SU-DHL-6 (cell line): ENCODE data around the gene HK1.

Experiments used
- H2AFZ ChIP-seq: fragments of 200-600 bp; sonication (generic); 2 replicates; pipeline ENCODE4 v1.6.1; 2014; ENCODE audit warnings: low read depth, mild to moderate bottlenecking, moderate library complexity, mixed read lengths, antibody characterized with exemption, low read length; ENCODE audit not compliant: severe bottlenecking
- H3F3A ChIP-seq: fragments of 200-600 bp; shearing (Covaris generic); 2 replicates; pipeline ENCODE4 v1.6.0; 2016; ENCODE audit warnings: antibody characterized with exemption, mild to moderate bottlenecking; ENCODE audit not compliant: insufficient read depth
- H3K27ac ChIP-seq: fragments of 200-600 bp; sonication (generic); 2 replicates; pipeline ENCODE4 v1.5.1; 2016; ENCODE audit warnings: low read depth, mild to moderate bottlenecking, low read length, moderate library complexity, mixed read lengths
- H3K27me3 ChIP-seq: fragments of 200-600 bp; sonication (generic), shearing (Covaris generic); 2 replicates; pipeline ENCODE4 v1.6.0; 2014; ENCODE audit warnings: mild to moderate bottlenecking, low read length
- H3K36me3 ChIP-seq: fragments of 200-600 bp; sonication (generic); 2 replicates; pipeline ENCODE4 v1.6.1; 2014; ENCODE audit warnings: mild to moderate bottlenecking, low read length, mixed read lengths
- H3K4me2 ChIP-seq: fragments of 300-600, 200-600 bp; shearing (Covaris generic), sonication (generic); 2 replicates; pipeline ENCODE4 v1.6.0; 2014; ENCODE audit warnings: low read length, low read depth, mild to moderate bottlenecking; ENCODE audit not compliant: poor library complexity, severe bottlenecking
- H3K4me3 ChIP-seq: fragments of 200-600 bp; sonication (generic); 2 replicates; pipeline ENCODE4 v1.5.1; 2014; ENCODE audit warnings: antibody characterized with exemption, low read length, mild to moderate bottlenecking, mixed read lengths; ENCODE audit not compliant: insufficient read depth, poor library complexity, severe bottlenecking
- H3K79me2 ChIP-seq: fragments of 200-600 bp; sonication (generic); 2 replicates; pipeline ENCODE4 v1.6.1; 2014; ENCODE audit warnings: mild to moderate bottlenecking, low read length, moderate library complexity; ENCODE audit not compliant: insufficient read depth
- H3K9ac ChIP-seq: fragments of 200-600 bp; sonication (generic); 2 replicates; pipeline ENCODE4 v1.7.0; 2014; ENCODE audit warnings: mild to moderate bottlenecking, low read length
- H3K9me2 ChIP-seq: fragments of 200-600 bp; sonication (generic); replicated peaks from 2 replicates; pipeline ENCODE4 v1.6.1; 2014; ENCODE audit warnings: low read length; ENCODE audit not compliant: insufficient read depth
- H3K9me3 ChIP-seq: fragments of 200-600 bp; sonication (generic); 2 replicates; pipeline ENCODE4 v1.6.1; 2014; ENCODE audit warnings: low read length, mixed read lengths; ENCODE audit not compliant: insufficient read depth
- H4K20me1 ChIP-seq: fragments of 200-600 bp; sonication (generic); 2 replicates; pipeline ENCODE4 v1.6.1; 2014; ENCODE audit warnings: low read depth, mild to moderate bottlenecking, antibody characterized with exemption, low read length, moderate library complexity, mixed read lengths
- EZH2phosphoT487 ChIP-seq: fragments of 200-600 bp; sonication (generic), shearing (Covaris generic); conservative IDR thresholded peaks from 2 replicates; pipeline ENCODE4 v1.6.1; 2018; ENCODE audit warnings: mild to moderate bottlenecking, antibody characterized with exemption, low read length, moderate library complexity, mixed read lengths
- TF ChIP-seq, protein P1 (sequence below): fragments of 200-600 bp; sonication (generic); IDR thresholded peaks from one replicate; pipeline ENCODE4 v1.5.1; 2017; ENCODE audit warnings: antibody characterized with exemption, mild to moderate bottlenecking, low read length, moderate library complexity; ENCODE audit not compliant: insufficient read depth, poor library complexity, severe bottlenecking

Gene HK1

DNA sequence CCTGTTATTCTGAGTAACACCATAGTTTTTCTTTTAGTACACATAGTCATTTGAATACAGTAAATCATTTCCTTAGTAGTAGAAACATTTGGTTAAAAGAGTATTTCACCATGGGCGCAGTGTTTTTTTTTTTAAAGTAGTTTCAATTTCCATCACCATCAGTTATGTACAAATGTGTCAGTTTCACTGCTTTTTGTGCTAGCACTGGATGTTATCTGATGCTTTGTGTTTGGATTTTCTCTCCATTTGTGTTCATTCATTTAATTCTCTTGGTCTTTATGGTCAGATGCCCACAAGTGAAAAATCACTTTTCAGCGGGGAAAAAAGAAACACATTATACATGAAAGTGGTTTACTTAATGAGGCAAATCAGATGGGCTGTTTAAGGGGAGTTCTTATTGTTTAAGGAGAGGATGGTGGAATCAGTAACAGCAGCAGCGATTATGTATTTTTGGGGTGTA, 16.0 kb upstream of the HK1 start:
- H3K9ac ChIP-seq: no peak overlapping the region
- no peak overlapping the region for H3K4me3 ChIP-seq
- no peaks in the 10 kb centered on the region for H3K9me3 ChIP-seq
- H3K9me2 ChIP-seq: no peaks in the 10 kb centered on the region
- no peak overlapping the region for H3K27ac ChIP-seq
- H3K4me2 ChIP-seq: no peak overlapping the region
- no peaks in the 10 kb centered on the region for H3K79me2 ChIP-seq
- no peaks in the 10 kb centered on the region for H3K36me3 ChIP-seq
- H3K27me3 ChIP-seq: no peaks in the 10 kb centered on the region
- H3F3A ChIP-seq: no peaks in the 10 kb centered on the region
- no peak overlapping the region for H2AFZ ChIP-seq
- no peak for TF ChIP-seq EZH2phosphoT487
- TF ChIP-seq, protein P1, sequence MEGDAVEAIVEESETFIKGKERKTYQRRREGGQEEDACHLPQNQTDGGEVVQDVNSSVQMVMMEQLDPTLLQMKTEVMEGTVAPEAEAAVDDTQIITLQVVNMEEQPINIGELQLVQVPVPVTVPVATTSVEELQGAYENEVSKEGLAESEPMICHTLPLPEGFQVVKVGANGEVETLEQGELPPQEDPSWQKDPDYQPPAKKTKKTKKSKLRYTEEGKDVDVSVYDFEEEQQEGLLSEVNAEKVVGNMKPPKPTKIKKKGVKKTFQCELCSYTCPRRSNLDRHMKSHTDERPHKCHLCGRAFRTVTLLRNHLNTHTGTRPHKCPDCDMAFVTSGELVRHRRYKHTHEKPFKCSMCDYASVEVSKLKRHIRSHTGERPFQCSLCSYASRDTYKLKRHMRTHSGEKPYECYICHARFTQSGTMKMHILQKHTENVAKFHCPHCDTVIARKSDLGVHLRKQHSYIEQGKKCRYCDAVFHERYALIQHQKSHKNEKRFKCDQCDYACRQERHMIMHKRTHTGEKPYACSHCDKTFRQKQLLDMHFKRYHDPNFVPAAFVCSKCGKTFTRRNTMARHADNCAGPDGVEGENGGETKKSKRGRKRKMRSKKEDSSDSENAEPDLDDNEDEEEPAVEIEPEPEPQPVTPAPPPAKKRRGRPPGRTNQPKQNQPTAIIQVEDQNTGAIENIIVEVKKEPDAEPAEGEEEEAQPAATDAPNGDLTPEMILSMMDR: no peak
- no peaks in the 10 kb centered on the region for H4K20me1 ChIP-seq

DNA sequence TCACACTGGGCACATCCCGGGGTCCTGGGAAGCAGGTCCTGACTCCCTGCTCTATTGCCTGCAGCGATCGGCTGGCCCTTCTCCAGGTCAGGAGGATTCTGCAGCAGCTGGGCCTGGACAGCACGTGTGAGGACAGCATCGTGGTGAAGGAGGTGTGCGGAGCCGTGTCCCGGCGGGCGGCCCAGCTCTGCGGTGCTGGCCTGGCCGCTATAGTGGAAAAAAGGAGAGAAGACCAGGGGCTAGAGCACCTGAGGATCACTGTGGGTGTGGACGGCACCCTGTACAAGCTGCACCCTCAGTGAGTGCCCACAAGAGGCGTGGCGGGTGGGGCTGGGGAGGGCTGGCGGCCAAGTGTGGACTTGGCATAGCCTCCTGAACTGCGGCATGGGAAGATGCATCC, 12.8 kb upstream of the HK1 start:
- TF ChIP-seq, protein P1: no peak

DNA sequence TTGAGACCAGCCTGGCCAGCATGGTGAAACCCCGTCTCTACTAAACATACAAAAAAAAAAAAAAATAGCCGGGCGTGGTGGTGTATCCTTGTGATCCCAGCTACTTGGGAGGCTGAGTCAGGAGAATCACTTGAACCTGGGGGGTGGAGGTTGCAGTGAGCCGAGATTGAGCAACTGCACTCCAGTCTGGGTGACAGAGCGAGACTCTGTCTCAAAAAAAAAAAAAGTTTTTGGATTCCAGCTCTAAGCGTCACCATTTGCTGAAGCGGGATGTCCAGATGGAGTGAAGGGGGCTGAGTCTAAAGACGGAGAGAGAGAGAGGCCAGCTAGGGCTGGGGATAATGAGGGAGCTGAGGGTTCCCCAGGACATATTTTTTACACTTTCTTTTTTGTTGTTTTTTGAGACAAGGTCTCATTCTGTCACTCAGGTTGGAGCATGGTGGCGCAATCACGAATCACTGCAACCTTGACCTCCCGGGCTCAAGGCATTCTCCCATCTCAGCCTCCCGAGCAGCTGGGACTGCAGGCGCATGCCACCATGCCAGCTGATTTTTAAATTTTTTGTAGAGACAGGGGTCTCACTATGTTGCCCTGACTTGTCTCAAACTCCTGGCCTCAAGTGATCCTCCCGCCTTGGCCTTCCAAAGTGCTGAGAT, 9.4 kb upstream of the HK1 start:
- H2AFZ ChIP-seq: no peak overlapping the region
- no peaks in the 10 kb centered on the region for H4K20me1 ChIP-seq
- no peak overlapping the region for H3K4me3 ChIP-seq
- no peaks in the 10 kb centered on the region for H3K9me3 ChIP-seq
- no peaks in the 10 kb centered on the region for H3K9me2 ChIP-seq
- no peak for TF ChIP-seq EZH2phosphoT487
- TF ChIP-seq, protein P1: no peak
- H3K9ac ChIP-seq: no peak overlapping the region
- H3F3A ChIP-seq: no peaks in the 10 kb centered on the region
- H3K79me2 ChIP-seq: no peaks in the 10 kb centered on the region
- no peak overlapping the region for H3K27ac ChIP-seq
- H3K4me2 ChIP-seq: no peak overlapping the region
- no peaks in the 10 kb centered on the region for H3K27me3 ChIP-seq
- H3K36me3 ChIP-seq: no peaks in the 10 kb centered on the region

More for the DNA sequence above, 12.8 kb upstream of the HK1 start:
- Histone ChIP-seq H3K79me2 (no peaks in the 10 kb centered on the region), H3K9me3 (no peaks in the 10 kb centered on the region), H3K27me3 (no peaks in the 10 kb centered on the region), H3K36me3 (no peaks in the 10 kb centered on the region), H4K20me1 (no peaks in the 10 kb centered on the region), H3K4me2 (no peak overlapping the region), H3K4me3 (no peak overlapping the region), H3K9ac (no peak overlapping the region), H3F3A (no peaks in the 10 kb centered on the region), H3K27ac (no peak overlapping the region), H2AFZ (no peak overlapping the region), H3K9me2 (no peaks in the 10 kb centered on the region)
